Immature natural killer cell (primary cell): ENCODE measurements around the gene OR14I1. TPM values are rescaled to one million over a fixed set of nuclear protein-coding genes. Genes with fewer than 3 reads are reported as not detected.
"Not testable (repeated sequence)": the region's sequence is repeated elsewhere in the genome, so short reads cannot be mapped to it uniquely, and the experiment has no call there.

Source experiments
- DNase-seq, 3 donors: peaks; one replicate each; pipeline ENCODE4 v3.0.0; 2022; ENCODE audit warnings: mixed read lengths in 1 of 3
- H3K27ac Mint-ChIP-seq, 6 donors: one replicate each; pipeline ENCODE4 v1.8.0; 2020; ENCODE audit warnings: mixed read lengths in 6 of 6, mild to moderate bottlenecking in 5 of 6, inconsistent platforms in 4 of 6, moderate library complexity in 3 of 6
- H3K27me3 Mint-ChIP-seq, 3 donors: one replicate each; pipeline ENCODE4 v1.8.0; 2020 to 2021; ENCODE audit warnings: low read depth in 3 of 3, mild to moderate bottlenecking in 3 of 3, mixed read lengths in 3 of 3, moderate library complexity in 3 of 3, inconsistent platforms in 1 of 3
- H3K36me3 Mint-ChIP-seq, 3 donors: one replicate each; pipeline ENCODE4 v1.8.0; 2020; ENCODE audit warnings: mixed read lengths in 3 of 3, inconsistent platforms in 2 of 3, mild to moderate bottlenecking in 2 of 3
- H3K4me1 Mint-ChIP-seq, 2 donors: one replicate each; pipeline ENCODE4 v1.8.0; 2020; ENCODE audit warnings: inconsistent platforms in 2 of 2, mild to moderate bottlenecking in 2 of 2, mixed read lengths in 2 of 2, moderate library complexity in 1 of 2
- H3K4me3 Mint-ChIP-seq, 5 donors: one replicate each; pipeline ENCODE4 v1.8.0; 2020; ENCODE audit warnings: mild to moderate bottlenecking in 5 of 5, mixed read lengths in 5 of 5, inconsistent platforms in 3 of 5, moderate library complexity in 3 of 5
- H3K9me3 Mint-ChIP-seq, 6 donors: one replicate each; pipeline ENCODE4 v1.8.0; 2020; ENCODE audit warnings: mild to moderate bottlenecking in 6 of 6, mixed read lengths in 6 of 6, inconsistent platforms in 4 of 6, moderate library complexity in 3 of 6
- polyA plus RNA-seq, 3 donors: library from polyadenylated mRNA; unstranded; fragments of 300-500 nt; fragmentation: Illumina TruSeq; gene quantifications; one replicate each; pipeline ENCODE4 v1.2.3, GENCODE V29; 2021

OR14I1 gene
- polyA plus RNA-seq, 3 donors from 2014 or later: not detected

DNA sequence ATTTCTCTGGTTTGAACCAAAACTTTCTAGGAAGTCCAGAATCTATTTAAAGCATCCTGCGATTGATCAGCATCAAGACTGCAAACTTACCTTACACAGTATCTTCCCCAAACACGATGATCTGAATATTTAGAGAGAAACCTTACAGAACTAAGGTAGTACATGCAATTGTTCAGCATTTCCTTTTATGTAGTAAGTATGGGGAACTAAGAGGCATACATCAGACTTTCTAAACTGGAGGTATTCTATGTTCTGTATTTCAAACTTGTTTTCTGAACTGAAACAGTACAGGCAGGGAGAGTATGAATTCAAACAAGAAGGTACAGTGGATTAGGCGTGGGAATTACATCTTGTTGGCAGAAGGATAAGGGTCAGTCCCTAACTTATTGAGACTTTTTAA is 47.2 kb downstream of the OR14I1 start, which contains the start of gene OR2T27:
Gene OR2T27 (minus strand): TSS at position 175 of the 400 bp plus-strand sequence. CDS start 4,644 bp downstream, outside the sequence.
- H3K27me3 Mint-ChIP-seq, DNase-seq, H3K27ac Mint-ChIP-seq, H3K4me1 Mint-ChIP-seq, H3K36me3 Mint-ChIP-seq, H3K9me3 Mint-ChIP-seq, H3K4me3 Mint-ChIP-seq: not testable (repeated sequence)

Other genes starting within 250 kb of the OR14I1 start
- gene OR2T3, start 229.4 kb downstream of the OR14I1 start, polyA plus RNA-seq: not detected
- gene OR2T5, start 214.2 kb downstream of the OR14I1 start, polyA plus RNA-seq: not detected
- gene OR2G6, start 194.7 kb downstream of the OR14I1 start, polyA plus RNA-seq: not detected
- gene OR2T29, start 140.0 kb downstream of the OR14I1 start, polyA plus RNA-seq: not detected
- gene OR2T34, start 128.0 kb downstream of the OR14I1 start, polyA plus RNA-seq: not detected
- not detected for gene OR2T10, start 105.1 kb downstream of the OR14I1 start, polyA plus RNA-seq
- gene OR2T11, start 67.7 kb downstream of the OR14I1 start, polyA plus RNA-seq: not detected
- gene OR2T35, start 57.5 kb downstream of the OR14I1 start, polyA plus RNA-seq: not detected
- not detected for gene OR2T27, start 47.2 kb downstream of the OR14I1 start, polyA plus RNA-seq
- gene LYPD8, start 53.0 kb upstream of the OR14I1 start, polyA plus RNA-seq: not detected
- gene SH3BP5L, start 123.1 kb upstream of the OR14I1 start, polyA plus RNA-seq: 1 to 10 TPM in 2 of 3 donors, under 1 TPM in 1; 0.46 to 5.9 (median 3.2) TPM
- 10 to 100 TPM; 17.1 to 36.9 (median 29.3) TPM for gene ZNF672, start 135.5 kb upstream of the OR14I1 start, polyA plus RNA-seq
- 10 to 100 TPM in 1 of 3 donors, 1 to 10 TPM in 2; 5.5 to 11.0 (median 7.7) TPM for gene ZNF692, start 156.3 kb upstream of the OR14I1 start, polyA plus RNA-seq
- gene PGBD2, start 203.5 kb upstream of the OR14I1 start, polyA plus RNA-seq: 10 to 100 TPM in 1 of 3 donors, 1 to 10 TPM in 2; 6.7 to 12.4 (median 9.3) TPM